HG02759 (cell line): ENCODE data around the gene PIK3R1.

Experiments used
- ATAC-seq: cut with Tn5 transposase; IDR thresholded peaks from one replicate; pipeline ENCODE4 v1.9.1; 2021; ENCODE audit warnings: mild to moderate bottlenecking, moderate library complexity; ENCODE audit not compliant: unreplicated experiment

PIK3R1 gene

DNA sequence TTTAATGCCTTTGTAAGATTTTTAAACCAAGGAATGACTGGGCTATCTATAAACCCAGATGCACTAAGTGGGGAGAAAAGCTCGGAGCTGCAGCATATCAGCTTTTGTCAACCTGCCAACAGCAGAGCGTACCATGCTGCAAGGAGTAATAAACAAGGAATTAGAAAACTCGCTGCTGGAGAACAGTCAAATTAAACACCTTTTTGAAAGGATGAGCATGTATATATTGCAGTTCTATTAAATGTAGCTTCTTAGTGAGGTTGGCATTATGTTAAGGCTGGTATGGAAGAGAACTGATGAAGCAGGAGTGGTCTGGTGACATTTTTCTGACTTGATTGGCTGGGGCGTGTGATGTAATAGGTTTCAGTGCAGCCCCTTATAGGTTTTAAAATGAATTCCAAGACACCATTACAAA lies 74.7 kb downstream of the PIK3R1 start:
- ATAC-seq, result no peak

DNA sequence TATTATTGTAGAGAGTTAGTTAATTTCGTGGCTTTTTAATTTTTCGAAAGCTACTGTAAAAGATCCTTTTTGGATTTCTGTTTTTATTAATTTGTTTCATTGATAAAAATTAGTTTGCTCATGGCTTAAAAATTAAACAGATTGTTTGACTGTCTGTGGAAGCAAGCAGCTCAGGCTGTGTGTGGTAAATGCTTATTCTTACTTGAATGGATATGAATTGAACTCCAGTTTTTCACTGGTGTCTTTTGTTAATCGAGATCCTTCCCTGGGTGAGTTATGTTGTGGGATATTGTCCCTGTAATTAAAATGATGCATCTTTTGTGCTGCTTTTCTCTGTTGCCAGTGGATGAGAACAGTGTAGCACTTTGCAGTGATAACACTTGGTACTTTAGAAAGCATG lies 75.3 kb downstream of the PIK3R1 start:
- no peak for ATAC-seq

- ATAC-seq, result no peak
Observed at GRCh38 chr5:68292316-68292715, 76.8 kb downstream of the PIK3R1 start.

DNA sequence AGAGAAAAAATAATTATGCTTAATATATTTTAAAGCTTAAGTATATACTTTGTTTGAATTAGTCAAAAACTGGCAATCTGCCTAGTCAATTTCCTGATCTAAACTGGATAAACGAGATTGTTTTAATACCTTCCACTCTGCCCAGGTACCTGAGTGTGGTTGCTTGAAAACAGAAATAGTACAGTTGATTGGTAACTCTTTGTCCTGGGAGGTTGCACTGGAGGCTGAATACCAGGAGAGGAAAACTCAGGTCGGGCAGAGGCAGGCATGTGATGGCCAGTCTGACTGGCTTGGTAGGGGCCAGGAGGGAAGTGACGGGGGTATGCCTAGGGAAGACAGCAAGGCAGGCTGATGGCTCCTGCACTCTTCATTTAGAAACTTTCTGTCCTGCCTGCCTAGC lies 80.2 kb downstream of the PIK3R1 start:
- no peak for ATAC-seq

GRCh38 chr5:68296895-68297294 lies 81.3 kb downstream of the PIK3R1 start:
- no peak for ATAC-seq

DNA sequence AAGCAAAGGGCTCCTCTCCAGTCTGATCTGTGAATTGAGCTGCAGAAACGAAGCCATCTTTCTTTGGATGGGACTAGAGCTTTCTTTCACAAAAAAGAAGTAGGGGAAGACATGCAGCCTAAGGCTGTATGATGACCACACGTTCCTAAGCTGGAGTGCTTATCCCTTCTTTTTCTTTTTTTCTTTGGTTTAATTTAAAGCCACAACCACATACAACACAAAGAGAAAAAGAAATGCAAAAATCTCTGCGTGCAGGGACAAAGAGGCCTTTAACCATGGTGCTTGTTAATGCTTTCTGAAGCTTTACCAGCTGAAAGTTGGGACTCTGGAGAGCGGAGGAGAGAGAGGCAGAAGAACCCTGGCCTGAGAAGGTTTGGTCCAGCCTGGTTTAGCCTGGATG lies 82.1 kb downstream of the PIK3R1 start:
- no peak for ATAC-seq

DNA sequence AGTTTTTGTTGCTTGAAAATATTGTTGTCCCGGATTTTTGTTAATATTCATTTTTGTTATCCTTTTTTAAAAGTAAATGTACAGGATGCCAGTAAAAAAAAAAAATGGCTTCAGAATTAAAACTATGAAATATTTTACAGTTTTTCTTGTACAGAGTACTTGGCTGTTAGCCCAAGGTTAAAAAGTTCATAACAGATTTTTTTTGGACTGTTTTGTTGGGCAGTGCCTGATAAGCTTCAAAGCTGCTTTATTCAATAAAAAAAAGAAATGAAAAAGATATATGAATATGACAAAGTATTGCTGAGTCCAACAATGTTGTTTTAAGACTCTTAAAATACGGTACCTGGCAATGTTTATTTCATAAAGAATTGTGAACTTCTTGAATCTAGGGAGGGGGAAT lies 82.9 kb downstream of the PIK3R1 start:
- no peak for ATAC-seq

- no peak for ATAC-seq
Observed at GRCh38 chr5:68299105-68299504, 83.5 kb downstream of the PIK3R1 start.

- no peak for ATAC-seq
Observed at GRCh38 chr5:68299575-68299974, 84.0 kb downstream of the PIK3R1 start.

GRCh38 chr5:68303038-68303738 lies 87.6 kb downstream of the PIK3R1 start:
- ATAC-seq, result no peak

DNA sequence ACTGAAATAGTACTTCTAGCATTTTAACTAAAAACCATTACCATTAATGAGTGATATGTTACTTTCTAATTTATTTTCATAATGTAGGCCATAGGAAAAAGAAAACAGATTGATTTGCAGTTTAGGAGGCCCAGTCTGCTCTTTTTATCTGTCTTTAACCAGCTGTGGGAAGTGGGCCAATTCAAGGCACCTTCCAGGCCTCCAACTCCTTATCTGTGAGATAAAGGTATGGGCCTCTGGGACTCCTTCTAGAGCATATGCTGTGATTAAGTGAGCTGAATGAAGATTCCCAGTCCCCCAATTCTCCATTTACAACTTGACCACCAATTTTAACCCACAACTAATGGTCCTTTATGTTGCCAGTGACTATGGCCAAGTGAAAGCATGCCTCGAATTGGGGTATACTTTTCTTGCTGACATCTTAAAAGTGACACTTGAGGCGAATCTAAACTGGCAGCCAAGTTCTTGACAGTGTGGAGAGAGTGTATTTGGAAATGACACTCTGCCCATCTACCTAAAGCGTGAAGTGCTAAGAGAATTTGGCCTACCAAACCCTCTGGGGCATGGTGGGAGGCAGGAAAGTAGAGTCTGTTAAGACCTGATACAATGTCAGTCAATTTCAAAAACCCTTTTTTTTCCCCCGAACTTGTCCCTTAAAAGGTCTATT lies 88.3 kb downstream of the PIK3R1 start:
- ATAC-seq, result no peak

- no peak for ATAC-seq
Observed at GRCh38 chr5:68304421-68305052, 89.0 kb downstream of the PIK3R1 start.

- ATAC-seq, result no peak
Observed at GRCh38 chr5:68305223-68305870, 89.8 kb downstream of the PIK3R1 start.

- ATAC-seq, result no peak
Observed at GRCh38 chr5:68306361-68307014, 90.9 kb downstream of the PIK3R1 start.

DNA sequence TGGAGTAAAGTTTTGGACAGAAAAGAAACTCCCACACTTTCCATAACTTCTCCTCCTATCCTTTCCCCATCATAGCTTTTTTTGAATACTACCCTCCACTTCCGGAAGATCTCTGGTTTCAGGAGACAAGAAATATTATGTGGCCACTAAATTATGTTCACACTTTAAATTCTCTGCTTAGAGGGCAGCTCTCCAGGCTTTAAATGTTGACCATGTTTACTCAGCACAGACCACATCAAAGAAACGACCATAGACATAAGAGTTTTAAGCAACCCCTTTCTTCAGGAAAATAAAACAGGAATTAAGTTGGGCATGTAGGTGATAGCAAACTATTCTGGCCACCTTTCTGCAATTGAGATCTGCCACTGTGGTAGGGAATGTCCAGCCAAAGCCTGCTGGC lies 97.8 kb downstream of the PIK3R1 start:
- ATAC-seq, result no peak

- ATAC-seq, result no peak
Observed at GRCh38 chr5:68314465-68314864, 98.9 kb downstream of the PIK3R1 start.

GRCh38 chr5:68315679-68316271 lies 100.2 kb downstream of the PIK3R1 start:
- peak; percentile 99 for ATAC-seq

- ATAC-seq, result no peak
Observed at GRCh38 chr5:68316469-68316868, 100.9 kb downstream of the PIK3R1 start.

- no peak for ATAC-seq
Observed at GRCh38 chr5:68317646-68318045, 102.1 kb downstream of the PIK3R1 start.

GRCh38 chr5:68318955-68319705 lies 103.6 kb downstream of the PIK3R1 start:
- ATAC-seq, result no peak
